Measurements from ENCODE around the gene FSCN2.

DNA sequence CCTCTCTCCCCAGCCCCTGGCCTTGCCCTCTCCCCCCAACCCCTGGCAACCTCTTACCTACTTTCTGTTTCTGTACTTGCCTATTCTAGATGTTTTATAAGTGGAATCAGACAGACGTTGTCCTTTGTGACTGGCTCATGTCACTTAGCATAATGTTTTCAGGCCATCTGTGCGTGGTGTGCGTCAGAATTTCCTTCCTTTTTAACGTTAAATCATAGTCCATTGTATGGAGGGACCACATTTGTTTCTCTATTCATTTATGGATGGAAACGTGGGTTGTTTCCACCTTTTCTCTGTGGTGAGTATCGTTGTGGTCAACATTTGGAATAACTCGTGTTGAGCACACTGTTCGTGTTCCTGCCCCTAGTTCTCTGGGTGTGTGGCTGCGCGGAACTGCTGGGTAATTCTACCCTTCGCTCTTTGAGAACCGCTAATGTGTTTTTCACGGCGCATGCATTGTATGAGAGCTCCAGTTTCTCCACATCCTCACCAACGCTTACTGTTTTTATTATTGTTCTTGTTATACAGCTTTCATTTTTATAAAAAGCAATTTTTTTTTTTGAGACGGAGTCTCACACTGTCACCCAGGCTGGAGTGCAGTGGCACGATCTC, 41.9 kb upstream of the FSCN2 start:
- TF ChIP-seq, protein P1, sequence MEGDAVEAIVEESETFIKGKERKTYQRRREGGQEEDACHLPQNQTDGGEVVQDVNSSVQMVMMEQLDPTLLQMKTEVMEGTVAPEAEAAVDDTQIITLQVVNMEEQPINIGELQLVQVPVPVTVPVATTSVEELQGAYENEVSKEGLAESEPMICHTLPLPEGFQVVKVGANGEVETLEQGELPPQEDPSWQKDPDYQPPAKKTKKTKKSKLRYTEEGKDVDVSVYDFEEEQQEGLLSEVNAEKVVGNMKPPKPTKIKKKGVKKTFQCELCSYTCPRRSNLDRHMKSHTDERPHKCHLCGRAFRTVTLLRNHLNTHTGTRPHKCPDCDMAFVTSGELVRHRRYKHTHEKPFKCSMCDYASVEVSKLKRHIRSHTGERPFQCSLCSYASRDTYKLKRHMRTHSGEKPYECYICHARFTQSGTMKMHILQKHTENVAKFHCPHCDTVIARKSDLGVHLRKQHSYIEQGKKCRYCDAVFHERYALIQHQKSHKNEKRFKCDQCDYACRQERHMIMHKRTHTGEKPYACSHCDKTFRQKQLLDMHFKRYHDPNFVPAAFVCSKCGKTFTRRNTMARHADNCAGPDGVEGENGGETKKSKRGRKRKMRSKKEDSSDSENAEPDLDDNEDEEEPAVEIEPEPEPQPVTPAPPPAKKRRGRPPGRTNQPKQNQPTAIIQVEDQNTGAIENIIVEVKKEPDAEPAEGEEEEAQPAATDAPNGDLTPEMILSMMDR (IDR thresholded peaks at IDR 0.05): no peak
- no peak for TF ChIP-seq ZFX (IDR thresholded peaks at IDR 0.05; ENCODE audit: borderline replicate concordance)

Measured in 22Rv1 (cell line).